Measurements from ENCODE around the gene TMEM126B. TPM values are rescaled to one million over a fixed set of nuclear protein-coding genes. Genes with fewer than 3 reads are reported as not detected.
A peak's percentile ranks its signal among the peaks of the same experiment; 100 is the strongest.

Gene TMEM126B
- total RNA-seq, 4 donors from 2014 or later, result 29.9 to 48.3 (median 42.6) TPM

DNA sequence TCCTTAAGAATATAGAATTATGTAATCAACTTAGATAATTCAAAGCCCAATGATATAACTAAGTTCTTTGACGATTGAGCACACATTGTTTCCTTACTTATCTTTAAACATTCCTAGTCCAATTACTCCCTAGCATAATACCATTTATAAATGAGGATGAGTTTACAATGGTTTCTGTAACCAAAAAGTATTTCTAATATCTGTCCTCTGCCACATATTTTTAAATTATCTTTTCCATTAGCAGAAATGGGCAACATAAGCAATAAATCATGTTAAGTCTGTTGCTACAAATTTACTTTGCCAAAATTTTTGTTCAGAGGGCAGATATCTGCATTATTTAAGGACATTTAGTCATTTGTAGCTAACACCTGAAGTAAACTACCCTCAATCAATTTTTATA is 29.8 kb downstream of the TMEM126B start:
- WGBS, 2 donors (ENCODE audit: low coverage in 1 of 2), result 30 to 39% methylated on average over 1 of the region's 1 CpG
- Histone ChIP-seq H3K27me3 (no peaks in the 10 kb centered on the region), H3K4me3 (no peak overlapping the region), H3K27ac (no peak overlapping the region), H3K9me3 (no peaks in the 10 kb centered on the region), H3K36me3 (peaks cover 0 to 20% (median 5%) of the 10 kb centered on the region in 4 donors), H3K4me1 (peaks cover 13 to 51% (median 38%) of the 10 kb centered on the region in 4 donors)
- intact Hi-C loops (cut with DNase I; ENCODE audit: low total_unique reads) (no loop called here), in situ Hi-C loops (cut with MboI; ENCODE audit: low pct_ligation_motif_present in 1 of 4, low pct_unique_long_range_greater_than_20kb in 1 of 4, low sequenced_read_pairs in 3 of 4) (loop anchor here in 1 of 4 donors (25.0 kb wide), 1 partner anchor 579 kb away; the partner anchor contains the start of gene EED)
- TF ChIP-seq EP300 (IDR thresholded peaks at IDR 0.05; ENCODE audit: low read depth), result no peak
- TF ChIP-seq, protein P1, sequence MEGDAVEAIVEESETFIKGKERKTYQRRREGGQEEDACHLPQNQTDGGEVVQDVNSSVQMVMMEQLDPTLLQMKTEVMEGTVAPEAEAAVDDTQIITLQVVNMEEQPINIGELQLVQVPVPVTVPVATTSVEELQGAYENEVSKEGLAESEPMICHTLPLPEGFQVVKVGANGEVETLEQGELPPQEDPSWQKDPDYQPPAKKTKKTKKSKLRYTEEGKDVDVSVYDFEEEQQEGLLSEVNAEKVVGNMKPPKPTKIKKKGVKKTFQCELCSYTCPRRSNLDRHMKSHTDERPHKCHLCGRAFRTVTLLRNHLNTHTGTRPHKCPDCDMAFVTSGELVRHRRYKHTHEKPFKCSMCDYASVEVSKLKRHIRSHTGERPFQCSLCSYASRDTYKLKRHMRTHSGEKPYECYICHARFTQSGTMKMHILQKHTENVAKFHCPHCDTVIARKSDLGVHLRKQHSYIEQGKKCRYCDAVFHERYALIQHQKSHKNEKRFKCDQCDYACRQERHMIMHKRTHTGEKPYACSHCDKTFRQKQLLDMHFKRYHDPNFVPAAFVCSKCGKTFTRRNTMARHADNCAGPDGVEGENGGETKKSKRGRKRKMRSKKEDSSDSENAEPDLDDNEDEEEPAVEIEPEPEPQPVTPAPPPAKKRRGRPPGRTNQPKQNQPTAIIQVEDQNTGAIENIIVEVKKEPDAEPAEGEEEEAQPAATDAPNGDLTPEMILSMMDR (IDR thresholded peaks at IDR 0.05), result no peak
- no peak for TF ChIP-seq POLR2A (IDR thresholded peaks at IDR 0.05)
- TF ChIP-seq POLR2AphosphoS5 (IDR thresholded peaks at IDR 0.05), result no peak
- no peak for DNase-seq

DNA sequence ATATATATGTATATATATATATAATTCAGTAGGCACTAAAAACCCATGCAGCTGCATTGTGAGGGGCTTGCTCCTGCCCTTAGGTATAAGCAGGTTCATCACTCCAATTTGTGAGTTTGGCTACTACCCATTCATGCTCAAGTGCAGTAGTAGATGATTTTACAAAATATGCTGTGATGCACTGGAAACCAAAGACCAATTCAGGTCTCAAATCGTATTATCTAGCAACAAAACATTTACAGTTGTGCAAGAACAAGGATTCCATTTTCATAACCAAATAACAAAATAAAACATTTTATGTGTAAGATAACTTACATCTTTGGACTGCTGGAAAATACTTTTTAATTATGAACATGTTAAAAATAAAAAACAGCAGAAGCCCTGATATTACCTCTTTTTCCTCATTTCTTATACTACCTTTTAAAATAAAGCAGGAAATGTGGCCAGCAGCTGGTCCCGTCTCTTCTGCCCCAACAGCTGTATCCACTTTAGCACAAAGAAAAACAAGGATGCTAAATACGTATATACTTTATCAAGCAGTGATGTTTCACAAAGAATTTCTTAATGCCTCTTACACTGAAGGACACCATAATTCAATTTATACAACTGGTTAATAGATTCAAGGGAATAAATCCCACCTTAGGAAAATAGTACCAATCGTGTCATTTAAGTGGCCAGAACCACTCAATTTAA is 33.7 kb downstream of the TMEM126B start:
- Histone ChIP-seq H3K27ac (peak overlapping the region in 3 of 4 donors; percentile 98 to 100 (median 99)), H3K27me3 (no peaks in the 10 kb centered on the region), H3K4me3 (peak overlapping the region in 3 of 4 donors; percentile 88 to 93 (median 89)), H3K36me3 (peaks cover 0 to 15% (median 3%) of the 10 kb centered on the region in 4 donors), H3K9me3 (no peaks in the 10 kb centered on the region), H3K4me1 (peaks cover 13 to 62% (median 44%) of the 10 kb centered on the region in 4 donors)
- intact Hi-C loops (cut with DNase I; ENCODE audit: low total_unique reads) (loop anchor here (5.0 kb wide), 1 partner anchor 35 kb away; the partner anchor contains the start of genes DLG2 and TMEM126B), in situ Hi-C loops (cut with MboI; ENCODE audit: low pct_ligation_motif_present in 1 of 4, low pct_unique_long_range_greater_than_20kb in 1 of 4, low sequenced_read_pairs in 3 of 4) (loop anchor here in 1 of 4 donors (25.0 kb wide), 1 partner anchor 575 kb away; the partner anchor contains the start of gene EED)
- 4 to 5% methylated on average over 4 of the region's 4 CpGs for WGBS, 2 donors (ENCODE audit: low coverage in 1 of 2)
- TF ChIP-seq EP300 (IDR thresholded peaks at IDR 0.05; ENCODE audit: low read depth), result no peak
- TF ChIP-seq POLR2AphosphoS5 (IDR thresholded peaks at IDR 0.05), result no peak
- no peak for TF ChIP-seq POLR2A (IDR thresholded peaks at IDR 0.05)
- no peak for DNase-seq

DNA sequence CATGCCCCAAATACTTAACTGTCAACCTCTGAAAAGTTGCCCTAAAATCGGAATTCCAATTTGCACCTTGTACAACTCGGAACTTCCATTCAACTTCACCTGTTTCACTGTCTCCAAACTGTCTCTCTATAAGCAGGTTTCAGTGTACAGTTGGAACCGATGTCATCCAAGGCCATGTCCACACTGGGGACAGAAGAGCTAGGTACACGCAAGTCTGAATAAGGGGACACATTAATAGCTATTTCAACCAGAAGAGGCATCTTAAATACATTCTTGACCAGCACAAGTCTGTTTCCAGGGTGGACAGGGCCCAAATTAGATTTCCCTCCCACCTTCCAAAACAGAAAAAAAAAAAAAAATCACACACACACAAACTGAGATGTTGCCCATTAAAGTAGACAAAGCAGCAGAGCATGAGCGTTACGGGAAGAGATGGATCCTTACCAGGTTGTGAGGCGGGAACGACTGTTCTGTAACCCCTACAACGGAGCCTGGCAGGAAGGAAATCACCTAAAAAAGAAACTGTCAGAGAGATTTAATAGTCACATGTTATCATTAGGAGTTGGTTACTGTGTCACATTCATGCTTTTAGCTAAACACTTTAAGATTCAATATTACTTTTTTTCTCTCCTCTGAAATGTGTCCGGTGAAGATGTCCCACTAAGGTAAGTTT is 34.8 kb downstream of the TMEM126B start:
- H3K36me3 ChIP-seq, result peaks cover 0 to 10% (median 3%) of the 10 kb centered on the region in 4 donors
- peak overlapping the region; percentile 61 to 93 (median 88) for H3K4me3 ChIP-seq
- in situ Hi-C loops (cut with MboI; ENCODE audit: low pct_ligation_motif_present in 1 of 4, low pct_unique_long_range_greater_than_20kb in 1 of 4, low sequenced_read_pairs in 3 of 4) (loop anchor here in 1 of 4 donors (25.0 kb wide), 1 partner anchor 574 kb away; the partner anchor contains the start of gene EED), intact Hi-C loops (cut with DNase I; ENCODE audit: low total_unique reads) (loop anchor here (5.0 kb wide), 1 partner anchor 36 kb away; the partner anchor contains the start of genes DLG2 and TMEM126B)
- no peaks in the 10 kb centered on the region for H3K9me3 ChIP-seq
- TF ChIP-seq, protein P1 (IDR thresholded peaks at IDR 0.05), result no peak
- TF ChIP-seq POLR2AphosphoS5 (IDR thresholded peaks at IDR 0.05) (no peak), EP300 (IDR thresholded peaks at IDR 0.05; ENCODE audit: low read depth) (no peak), POLR2A (IDR thresholded peaks at IDR 0.05) (no peak)
- DNase-seq, result no peak
- peak overlapping the region; percentile 94 to 100 (median 98) for H3K27ac ChIP-seq
- H3K27me3 ChIP-seq, result no peaks in the 10 kb centered on the region
- 2 to 5% methylated on average over 10 of the region's 10 CpGs for WGBS, 2 donors (ENCODE audit: low coverage in 1 of 2)
- peaks cover 13 to 60% (median 42%) of the 10 kb centered on the region in 4 donors for H3K4me1 ChIP-seq

DNA sequence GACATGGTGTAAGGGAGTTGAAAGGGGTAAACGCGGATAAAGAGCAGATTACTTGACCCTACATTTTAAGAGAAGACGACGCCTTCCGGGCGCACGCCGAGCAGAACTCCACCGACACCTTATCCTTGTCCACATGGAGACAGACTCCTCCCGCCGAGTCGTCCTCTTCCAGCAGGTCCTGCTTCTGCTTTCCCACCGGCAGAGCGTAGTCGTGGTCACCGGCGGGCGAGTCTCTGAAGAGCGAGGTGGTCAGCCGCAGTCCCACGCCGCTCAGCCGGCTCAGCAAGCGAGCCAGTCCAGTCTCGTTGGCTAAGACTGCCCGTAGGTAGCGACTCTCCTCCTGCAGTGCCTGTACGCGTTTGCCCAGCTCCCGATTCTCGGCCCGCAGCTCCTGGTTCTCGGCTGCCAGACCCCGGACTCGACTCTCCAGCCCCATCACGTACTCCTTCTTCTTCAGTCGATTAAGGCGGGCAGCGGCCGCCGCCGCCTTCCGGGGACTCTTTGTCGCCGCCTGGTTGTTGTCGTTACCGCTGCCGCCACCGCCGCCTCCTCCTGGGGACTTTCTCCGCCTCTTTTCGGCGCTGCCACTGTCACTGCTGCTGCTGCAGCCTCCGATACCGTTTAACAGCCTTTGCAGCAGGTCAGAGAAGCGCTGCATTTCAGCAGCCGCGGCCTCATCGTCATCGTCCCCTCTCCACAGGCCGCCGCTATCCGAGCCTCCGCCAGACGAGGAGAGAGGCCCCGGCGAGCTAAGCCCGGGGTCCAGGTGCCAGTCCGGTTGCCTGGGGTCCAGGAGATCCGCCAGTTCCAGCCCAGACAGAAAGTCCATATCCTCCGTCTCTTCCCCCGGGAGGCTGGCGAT is 35.6 kb downstream of the TMEM126B start:
- Histone ChIP-seq H3K36me3 (peaks cover 0 to 6% (median 2%) of the 10 kb centered on the region in 4 donors), H3K4me1 (peaks cover 13 to 53% (median 39%) of the 10 kb centered on the region in 4 donors), H3K27ac (peak overlapping the region; percentile 94 to 100 (median 98)), H3K9me3 (no peaks in the 10 kb centered on the region), H3K4me3 (peak overlapping the region; percentile 61 to 93 (median 88)), H3K27me3 (no peaks in the 10 kb centered on the region)
- intact Hi-C loops (cut with DNase I; ENCODE audit: low total_unique reads) (loop anchor here (5.0 kb wide), 1 partner anchor 37 kb away; the partner anchor contains the start of genes DLG2 and TMEM126B), in situ Hi-C loops (cut with MboI; ENCODE audit: low pct_ligation_motif_present in 1 of 4, low pct_unique_long_range_greater_than_20kb in 1 of 4, low sequenced_read_pairs in 3 of 4) (loop anchor here in 1 of 4 donors (25.0 kb wide), 1 partner anchor 573 kb away; the partner anchor contains the start of gene EED)
- WGBS, 2 donors (ENCODE audit: low coverage in 1 of 2), result 0% methylated on average over 66 of the region's 73 CpGs; no CpG with 5 or more reads in 1 of the 2 donors
- peak in 2 of 3 donors; percentile 43 to 74 for TF ChIP-seq POLR2AphosphoS5 (IDR thresholded peaks at IDR 0.05)
- TF ChIP-seq, protein P1 (IDR thresholded peaks at IDR 0.05), result peak; percentile 46 to 82 (median 61)
- TF ChIP-seq POLR2A (IDR thresholded peaks at IDR 0.05), result no peak
- DNase-seq, result peak; percentile 87

All from transverse colon (tissue), 4 donors.